HG03175 (cell line): Measurements from ENCODE around the gene CDH1.

Source experiments
- ATAC-seq: cut with Tn5 transposase; IDR thresholded peaks from one replicate; pipeline ENCODE4 v1.9.1; 2021; ENCODE audit warnings: mild to moderate bottlenecking, moderate library complexity; ENCODE audit not compliant: unreplicated experiment

Gene CDH1

DNA sequence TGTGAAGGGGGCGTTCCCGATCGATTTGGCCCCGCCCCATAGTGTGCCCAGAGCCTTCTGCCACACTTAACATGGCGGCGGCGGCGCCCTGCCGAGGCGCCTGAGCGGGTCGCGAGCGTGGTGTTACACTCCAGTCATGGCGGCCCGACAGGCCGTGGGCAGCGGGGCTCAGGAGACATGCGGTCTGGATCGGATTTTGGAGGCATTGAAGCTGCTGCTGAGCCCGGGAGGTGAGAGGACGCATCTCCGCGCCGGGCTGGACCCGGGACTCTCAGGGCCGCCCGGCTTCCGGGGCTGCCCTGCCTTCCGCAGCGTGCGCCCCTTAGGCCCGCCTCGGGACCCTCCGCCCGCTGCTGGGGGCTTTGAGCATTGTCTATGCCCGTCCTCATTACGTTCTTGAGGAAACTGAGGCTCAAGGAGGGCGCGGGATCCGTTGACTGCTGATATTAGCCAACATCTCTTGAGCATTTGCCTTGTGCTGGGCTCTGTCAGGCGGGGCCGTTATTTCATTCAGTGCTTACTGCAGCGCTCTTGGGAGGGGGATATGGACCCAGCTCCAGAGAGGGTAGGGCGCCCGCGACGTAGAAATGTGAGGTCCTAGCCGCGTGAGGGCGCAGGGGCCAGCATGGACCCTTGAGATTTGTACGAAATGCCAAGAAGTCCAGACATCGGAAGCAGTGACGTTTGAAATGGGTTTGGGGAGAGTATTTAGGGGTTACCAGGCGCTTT is 106.6 kb downstream of the CDH1 start, which contains the start of gene TANGO6:
TANGO6 (plus strand) TSS at position 50 of the 729 bp plus-strand sequence; CDS start at position 137, 87 bp downstream.
- peak; percentile 87 for ATAC-seq

DNA sequence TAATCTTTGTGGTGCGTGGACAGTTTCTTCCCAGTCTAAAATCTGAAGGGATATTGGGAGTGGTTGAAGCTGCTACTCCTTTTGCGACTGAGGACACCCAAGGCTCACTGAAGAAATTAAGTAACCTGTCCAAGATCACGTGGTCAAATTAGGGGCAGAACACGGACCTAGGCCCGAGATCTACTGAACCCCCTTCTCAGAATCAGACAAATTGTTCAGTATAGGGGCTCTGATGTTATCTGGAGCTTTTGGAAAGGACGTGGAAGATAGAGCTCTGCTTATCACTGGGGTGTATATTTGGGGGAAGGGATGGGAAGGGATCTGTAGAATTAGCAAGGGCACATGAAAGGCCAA is 107.1 kb downstream of the CDH1 start:
- no peak for ATAC-seq

DNA sequence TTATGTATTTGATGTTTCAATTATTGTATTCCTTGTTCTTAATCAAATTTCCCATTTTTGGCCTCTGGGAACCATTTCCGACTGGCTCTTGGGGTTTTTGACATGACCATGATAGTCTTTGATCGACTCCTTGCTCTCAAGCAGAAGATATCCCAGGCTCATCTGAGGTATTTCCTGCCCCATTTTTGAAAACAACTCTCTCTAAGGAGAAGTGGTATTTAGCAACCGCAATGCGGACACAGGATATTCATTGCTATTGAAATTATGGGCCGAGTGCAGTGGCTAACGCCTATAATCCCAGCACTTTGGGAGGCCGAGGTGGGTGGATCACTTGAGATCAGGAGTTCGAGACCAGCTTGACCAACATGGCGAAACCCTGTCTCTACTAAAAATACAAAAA is 111.7 kb downstream of the CDH1 start:
- no peak for ATAC-seq

DNA sequence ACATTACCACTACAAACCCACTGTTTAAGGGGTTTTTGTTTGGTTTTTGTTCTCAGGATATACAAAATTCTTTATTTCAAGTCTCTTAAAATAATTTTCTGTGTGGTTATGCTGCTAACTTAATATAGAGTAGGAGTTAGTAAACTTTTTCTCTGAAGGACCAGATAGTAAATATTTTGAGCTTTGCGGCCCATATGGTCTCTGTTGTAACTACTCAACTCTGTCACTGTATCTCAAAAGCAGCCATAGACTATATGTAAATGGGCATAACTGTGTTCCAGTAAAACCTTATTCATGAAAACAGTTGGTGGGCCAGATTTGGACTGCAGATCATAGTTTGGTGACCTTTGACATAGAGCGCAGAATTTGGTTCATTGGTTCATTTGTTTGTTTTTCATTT is 113.4 kb downstream of the CDH1 start:
- ATAC-seq: no peak

- ATAC-seq: no peak
Observed at GRCh38 chr16:68851601-68852000, 114.5 kb downstream of the CDH1 start.

GRCh38 chr16:68857479-68857878 is 120.4 kb downstream of the CDH1 start:
- ATAC-seq: no peak

GRCh38 chr16:68859828-68860227 is 122.7 kb downstream of the CDH1 start:
- ATAC-seq: no peak

DNA sequence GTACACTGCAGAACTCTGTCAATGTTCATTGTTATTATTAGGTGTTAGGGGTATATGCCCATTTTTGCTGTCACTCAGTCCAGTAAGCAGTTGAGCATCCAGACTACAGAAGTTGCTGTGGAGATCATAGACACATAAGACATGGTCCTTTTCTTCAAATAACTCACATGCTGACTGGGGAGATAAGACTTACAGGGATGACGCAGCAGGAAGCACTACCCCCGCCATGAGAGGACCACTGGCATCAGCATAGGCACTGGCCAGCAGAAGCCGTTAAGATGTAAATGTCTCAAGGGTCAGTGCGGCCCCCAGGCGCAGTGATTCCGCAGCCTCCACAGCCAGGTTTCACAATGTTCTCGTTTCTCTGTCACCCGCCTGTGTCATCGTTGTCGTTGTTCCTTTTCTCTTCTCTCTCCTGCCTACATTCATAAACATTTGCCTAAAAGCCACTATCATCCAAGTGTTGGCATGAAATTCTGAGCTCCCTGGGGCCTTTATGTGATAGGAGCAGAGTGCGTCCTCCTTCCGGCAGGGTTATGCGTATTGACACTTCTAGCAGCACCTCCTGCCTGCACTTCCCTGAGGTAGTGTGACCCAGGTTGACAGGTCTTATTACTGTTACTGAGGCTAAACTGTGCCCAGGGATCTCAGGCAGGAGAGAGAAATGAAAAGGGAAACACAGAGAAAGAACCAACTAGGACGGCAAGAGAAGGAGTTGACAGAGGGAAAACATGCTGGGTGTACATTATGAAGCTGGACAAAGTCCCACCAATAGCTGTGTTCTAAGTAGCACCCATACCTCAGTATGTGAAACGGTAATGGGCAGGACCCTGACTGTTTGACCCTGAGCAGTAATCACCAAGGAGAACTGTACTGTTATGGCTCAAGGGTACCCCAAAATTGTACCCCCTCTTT is 124.1 kb downstream of the CDH1 start:
- ATAC-seq: no peak

DNA sequence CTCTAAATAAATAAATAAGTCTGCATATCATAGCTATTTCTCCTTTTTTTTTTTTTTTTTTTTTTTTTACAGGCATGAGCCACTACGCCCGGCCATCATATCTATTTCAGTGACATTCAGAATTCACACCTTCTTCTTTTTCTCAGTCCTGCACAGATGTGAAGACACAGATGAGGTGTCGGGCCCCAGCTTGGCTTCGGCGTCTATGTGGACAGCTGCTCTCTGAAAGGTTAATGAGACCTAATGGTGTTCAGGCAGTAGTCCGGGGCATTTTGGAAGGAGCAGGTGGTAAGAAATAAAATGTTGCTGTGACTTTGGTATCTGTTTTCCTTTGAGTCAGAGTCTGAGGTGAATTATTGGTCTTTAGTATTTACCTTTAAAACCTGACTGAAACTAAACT is 129.8 kb downstream of the CDH1 start:
- peak; percentile 82 for ATAC-seq

- no peak for ATAC-seq
Observed at GRCh38 chr16:68869492-68870088, 132.5 kb downstream of the CDH1 start.

GRCh38 chr16:68873635-68874471 is 136.8 kb downstream of the CDH1 start:
- no peak for ATAC-seq

GRCh38 chr16:68875871-68876270 is 138.8 kb downstream of the CDH1 start:
- no peak for ATAC-seq

GRCh38 chr16:68883685-68884084 is 146.6 kb downstream of the CDH1 start:
- no peak for ATAC-seq

DNA sequence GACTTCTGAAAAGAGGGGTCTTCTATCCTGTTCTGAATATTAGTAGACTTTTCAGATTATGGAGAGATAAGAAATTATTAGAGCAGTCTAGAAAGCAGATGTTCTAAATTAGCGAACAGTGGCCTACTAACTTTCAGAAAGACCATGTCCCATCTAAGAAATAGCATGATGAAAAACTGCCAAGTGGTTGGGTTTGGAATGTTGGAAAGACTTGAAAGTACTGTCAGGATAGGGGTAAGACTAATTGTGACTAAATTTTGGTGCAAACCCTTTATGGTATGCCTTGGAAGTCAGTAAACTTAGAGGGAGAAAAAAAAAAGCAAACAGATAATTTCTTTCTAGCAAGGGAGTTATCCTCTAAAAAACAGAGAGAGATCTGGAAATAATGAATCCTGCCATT is 147.3 kb downstream of the CDH1 start:
- ATAC-seq: no peak
